SHP77 treated with DMSO at 0.1 percent for 48 hours (cell line): Measurements from ENCODE around the gene ELAVL3.
"Not testable (repeated sequence)": the region's sequence is repeated elsewhere in the genome, so short reads cannot be mapped to it uniquely, and the experiment has no call there.

Experiments
- DNase-seq: peaks from one replicate; lab custom pipeline; 2025; lab: John Stamatoyannopoulos, UW

The ELAVL3 gene

GRCh38 chr19:11406703-11407236, 74.1 kb downstream of the ELAVL3 start:
- not testable (repeated sequence) for DNase-seq

GRCh38 chr19:11405846-11406643, 74.8 kb downstream of the ELAVL3 start:
- no peak for DNase-seq

GRCh38 chr19:11404588-11405222, 76.1 kb downstream of the ELAVL3 start:
- no peak for DNase-seq

GRCh38 chr19:11401808-11402543, 78.9 kb downstream of the ELAVL3 start:
- no peak for DNase-seq
